HTR-8/SVneo (cell line): Measurements from ENCODE around the gene TBR1.

Experiments used
- DNase-seq: peaks from one replicate; pipeline ENCODE4 v3.0.0; 2011; ENCODE audit warnings: low spot score, mixed read lengths; ENCODE audit not compliant: insufficient read length
- FAIRE-seq: peaks from 2 replicates; lab custom pipeline; 2011; peaks lifted over from hg19 to GRCh38; lab: Jason Lieb, UNC

Gene TBR1

DNA sequence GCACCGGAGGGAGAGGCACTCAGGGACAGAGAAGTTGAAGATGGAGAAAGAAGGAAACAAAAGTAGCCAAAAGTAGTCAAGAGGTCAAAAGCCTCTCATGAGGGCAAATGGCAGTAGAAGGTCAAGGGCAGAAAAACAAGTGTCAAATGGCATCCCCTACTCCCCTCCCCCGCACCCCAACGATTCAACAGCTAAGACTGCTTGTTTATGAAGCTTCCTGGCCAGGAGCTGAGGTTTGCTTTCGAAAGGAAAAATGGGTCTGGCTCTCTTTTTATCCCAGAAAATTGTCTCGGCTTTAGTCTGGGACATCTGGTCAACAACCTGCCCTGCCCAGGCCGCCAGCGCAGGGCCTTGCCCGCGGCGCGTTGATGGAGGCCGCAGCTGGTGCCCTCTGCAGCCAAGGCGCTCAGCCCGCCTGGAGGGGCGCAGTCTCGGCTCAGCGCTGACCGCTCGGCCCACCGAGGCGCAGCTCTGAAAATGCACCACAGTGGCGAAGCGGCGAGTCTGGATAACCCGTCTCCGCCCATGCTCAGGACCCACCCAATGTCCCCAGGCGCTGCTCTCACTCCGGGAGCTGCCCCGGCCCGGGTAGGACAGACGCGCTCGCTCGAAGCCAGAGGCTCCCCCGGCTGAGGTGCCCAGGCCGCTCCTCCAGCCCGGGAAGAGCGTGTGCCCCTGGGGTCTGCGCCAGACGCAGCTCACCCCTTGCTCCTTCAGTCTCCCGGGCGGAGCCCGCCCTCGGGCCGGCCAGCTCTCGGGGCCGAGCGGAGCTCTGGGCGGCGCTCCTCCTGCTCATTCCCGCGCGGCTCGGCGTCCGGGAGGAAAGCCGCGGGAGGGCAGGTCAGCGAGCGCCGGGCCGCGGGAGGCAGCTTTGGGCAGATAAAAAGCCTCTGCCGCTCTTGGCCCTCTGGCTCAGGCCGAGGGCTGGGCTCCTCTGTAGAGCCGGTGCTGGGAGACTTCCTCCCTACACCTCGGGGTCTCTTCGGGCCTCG is 1.8 kb upstream of the TBR1 start:
- FAIRE-seq (no peak), DNase-seq (no peak)

DNA sequence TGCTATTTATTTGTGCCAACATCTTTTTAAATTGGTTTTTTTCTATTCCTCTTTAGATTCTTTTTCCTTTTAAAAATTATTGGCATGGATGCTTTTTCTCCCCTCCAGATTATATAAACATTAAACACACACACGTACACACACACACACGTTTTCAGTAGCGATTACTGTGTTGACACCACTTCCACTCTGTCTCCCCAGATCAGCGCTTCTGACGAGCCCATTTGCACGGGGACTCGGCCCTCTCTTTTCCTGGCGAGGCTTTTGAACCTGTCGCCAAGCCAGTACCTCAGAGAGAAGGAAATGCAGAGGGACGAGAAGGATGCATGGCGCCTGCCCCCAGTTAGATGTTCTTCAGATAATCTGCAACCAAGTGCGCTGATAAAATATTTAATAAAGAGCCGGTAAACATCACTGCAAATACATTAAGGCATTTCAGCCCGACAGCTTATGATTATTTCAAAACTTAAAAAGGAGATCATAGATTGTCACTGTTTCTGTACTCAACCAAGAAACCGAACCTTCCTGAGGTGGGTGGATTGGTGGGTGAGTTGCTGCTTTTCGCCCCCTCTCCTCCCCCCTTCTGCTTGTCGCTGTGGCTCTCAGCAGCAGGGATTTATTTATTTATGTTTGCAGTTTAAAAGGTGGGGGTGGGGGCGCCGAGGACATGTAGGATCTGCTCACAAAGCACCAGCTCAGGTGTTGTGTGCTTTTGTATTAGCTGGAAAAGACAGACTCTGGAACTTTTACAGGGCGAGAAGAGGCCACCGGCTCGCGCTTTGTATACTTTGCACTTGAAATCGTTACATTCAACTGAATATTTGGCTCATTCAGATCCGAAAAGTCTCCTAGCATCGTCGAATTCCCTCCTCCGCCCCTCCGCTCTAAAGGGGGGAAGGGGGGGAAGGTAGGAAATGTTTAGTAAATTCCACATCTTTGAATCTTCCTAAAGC is 787 bp upstream of the TBR1 start:
- FAIRE-seq (no peak), DNase-seq (no peak)

DNA sequence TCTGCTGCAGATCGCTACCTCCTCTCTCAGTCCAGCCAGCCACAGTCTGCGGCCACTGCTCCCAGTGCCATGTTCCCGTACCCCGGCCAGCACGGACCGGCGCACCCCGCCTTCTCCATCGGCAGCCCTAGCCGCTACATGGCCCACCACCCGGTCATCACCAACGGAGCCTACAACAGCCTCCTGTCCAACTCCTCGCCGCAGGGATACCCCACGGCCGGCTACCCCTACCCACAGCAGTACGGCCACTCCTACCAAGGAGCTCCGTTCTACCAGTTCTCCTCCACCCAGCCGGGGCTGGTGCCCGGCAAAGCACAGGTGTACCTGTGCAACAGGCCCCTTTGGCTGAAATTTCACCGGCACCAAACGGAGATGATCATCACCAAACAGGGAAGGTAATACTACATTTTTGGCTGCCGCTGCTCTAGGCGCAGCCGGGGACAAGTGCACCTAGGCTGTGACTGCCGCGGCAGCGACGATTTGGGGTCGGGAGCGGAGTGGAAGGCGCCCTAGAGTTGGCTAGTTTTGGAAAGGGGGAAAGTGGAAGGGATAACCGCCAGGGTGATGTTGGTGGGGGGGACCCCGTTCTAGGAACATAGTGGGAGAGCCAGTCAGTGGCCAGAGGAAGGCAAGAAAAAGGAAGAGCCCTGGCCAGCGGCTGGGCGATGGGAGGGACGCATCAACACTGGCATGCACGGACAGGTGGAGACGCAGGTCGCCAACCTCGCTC is 776 bp downstream of the TBR1 start:
- FAIRE-seq, result no peak
- DNase-seq, result no peak

DNA sequence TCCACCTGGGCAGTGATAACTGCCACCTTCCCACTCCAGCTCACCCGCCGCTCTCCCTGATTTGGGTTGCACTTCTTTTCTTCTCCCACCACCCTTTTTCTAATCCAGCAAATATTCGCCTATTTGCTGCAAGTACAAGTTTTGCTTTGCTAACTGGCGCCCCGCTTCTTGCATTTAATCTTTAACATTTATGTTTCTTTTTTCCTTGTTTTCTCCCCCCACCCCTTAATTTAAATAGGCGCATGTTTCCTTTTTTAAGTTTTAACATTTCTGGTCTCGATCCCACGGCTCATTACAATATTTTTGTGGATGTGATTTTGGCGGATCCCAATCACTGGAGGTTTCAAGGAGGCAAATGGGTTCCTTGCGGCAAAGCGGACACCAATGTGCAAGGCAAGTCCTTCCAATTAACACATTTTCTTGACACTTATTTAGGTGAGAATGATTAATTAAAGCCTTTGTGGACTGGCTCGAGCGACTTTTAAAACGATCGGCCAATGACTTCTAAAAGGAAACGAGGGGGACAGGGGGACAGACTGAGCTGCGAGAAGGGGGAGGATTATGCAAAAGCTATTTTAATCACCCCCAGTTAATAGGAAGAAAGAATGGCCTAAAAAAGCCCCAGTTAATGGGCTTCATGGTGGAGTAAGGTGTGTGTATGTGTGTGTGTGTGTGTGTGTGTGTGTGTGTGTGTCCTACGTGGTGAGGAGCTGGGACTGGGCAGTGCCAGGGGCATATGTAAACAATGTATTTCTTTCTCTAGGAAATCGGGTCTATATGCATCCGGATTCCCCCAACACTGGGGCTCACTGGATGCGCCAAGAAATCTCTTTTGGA is 1.6 kb downstream of the TBR1 start:
- FAIRE-seq (no peak), DNase-seq (no peak)

DNA sequence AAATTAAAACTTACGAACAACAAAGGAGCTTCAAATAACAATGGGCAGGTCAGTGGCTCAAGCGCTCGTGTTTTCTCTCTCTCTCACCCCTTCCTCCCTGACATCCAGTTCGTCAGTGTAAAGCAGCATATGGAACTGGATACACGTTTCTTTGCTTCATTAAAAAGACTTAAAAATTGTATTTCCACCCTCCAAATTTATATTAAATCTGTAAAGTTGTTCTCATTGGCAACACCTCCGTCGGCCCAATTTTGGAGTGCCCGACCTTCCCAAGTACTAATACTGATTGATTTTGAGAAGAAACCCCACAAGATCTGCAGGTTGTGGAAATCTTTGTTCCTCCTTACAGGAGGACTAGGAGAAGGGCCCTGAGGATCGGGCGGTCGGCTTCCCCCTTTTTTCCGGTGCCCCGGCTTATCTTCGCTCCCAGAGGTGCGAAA is 2.2 kb downstream of the TBR1 start:
- DNase-seq, result no peak
- FAIRE-seq, result no peak

DNA sequence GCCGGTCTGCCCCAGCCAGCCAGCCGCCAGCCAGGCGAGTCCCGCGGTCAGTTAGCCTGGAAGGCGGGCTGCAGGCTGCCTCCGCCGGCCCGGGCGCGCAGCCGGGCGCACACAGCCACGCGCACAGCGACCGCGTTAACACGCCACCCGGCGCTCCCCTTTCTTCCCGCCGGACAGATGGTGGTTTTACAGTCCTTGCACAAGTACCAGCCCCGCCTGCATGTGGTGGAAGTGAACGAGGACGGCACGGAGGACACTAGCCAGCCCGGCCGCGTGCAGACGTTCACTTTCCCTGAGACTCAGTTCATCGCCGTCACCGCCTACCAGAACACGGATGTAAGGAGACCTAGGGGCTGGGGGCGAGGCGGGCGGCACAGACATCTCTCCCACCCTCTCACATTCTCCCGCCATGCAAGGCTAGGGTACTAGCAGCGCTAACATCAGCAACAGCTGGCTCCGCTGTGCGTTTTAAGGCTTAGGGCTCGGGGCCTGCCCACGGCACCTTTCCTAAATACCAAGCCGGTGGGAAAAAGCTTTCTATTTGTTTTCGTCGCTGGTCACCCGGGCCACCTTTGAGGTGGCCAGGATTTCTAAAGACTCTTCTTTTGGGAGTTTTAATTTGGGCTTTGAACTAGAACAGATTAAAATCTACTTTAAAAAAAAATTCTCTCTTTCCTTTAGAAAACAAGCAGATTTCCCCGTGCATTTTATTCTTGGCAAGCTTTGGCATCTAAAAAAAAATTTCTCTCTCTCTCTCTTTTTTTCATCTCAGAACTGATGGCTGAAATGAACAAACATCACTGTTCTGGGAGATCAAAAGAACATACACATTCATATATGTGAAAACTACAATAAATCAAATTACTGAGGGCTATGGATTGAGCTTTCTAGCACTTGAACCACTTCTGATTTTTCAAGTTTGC is 2.9 kb downstream of the TBR1 start:
- no peak for DNase-seq
- no peak for FAIRE-seq

DNA sequence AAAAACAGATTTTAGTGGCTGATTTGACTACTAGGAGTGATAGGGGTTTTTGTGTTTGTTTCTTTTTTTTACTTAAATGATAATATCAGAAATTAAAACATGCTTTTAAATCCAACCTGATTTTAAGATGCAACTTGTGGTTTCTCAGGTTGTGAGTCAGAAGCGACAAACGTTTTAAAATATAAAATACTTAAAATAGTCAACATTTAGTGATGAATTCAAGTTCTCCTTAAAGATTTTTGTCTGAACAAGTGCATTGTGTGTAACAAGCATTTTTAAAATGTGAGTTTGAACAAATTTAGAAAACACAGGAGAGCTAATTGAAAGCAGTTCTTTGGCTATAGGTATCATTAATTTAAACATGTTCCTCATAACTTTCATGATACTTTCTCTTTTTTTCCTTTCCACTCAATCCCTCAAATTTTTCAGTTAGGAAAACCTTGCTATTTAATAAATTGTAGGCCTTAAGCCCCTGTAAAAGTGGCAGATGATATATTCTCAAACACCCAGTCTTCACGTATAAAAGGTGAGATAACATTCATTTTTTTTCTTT is 3.6 kb downstream of the TBR1 start:
- no peak for FAIRE-seq

DNA sequence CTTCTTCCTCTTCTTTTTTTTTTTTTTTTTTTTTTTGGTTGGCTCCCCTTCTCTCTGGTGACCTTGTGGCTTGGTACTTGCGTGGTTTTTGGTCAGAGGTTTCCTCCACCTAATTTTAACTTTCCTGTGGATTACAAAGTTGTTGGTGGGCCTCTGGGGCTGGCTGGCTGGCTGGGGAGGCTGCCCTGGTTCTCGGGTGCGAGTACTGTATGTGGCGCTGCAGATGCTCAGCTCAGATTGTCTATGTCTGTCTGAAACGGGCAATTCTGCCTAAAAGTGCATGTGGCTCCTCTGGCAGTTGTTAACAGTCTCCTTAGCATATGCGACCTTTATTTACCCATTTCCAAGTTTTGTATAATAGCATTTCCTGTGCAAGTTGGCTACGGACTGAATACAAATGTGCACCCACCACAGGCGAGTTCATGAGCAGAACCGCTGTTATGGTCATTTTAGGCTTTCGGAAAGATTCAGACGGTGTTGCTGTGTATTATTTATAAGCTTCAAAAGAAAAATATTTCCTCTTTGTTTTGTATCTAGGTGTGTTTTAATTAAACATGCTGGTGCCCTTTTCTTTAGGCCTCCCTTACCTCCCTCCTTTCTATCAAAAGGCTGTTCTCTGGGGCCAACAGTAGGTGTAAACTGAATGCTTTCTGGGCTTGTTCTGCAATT is 4.4 kb downstream of the TBR1 start:
- DNase-seq (no peak), FAIRE-seq (no peak)

More for the DNA sequence above, 3.6 kb downstream of the TBR1 start:
- no peak for DNase-seq

DNA sequence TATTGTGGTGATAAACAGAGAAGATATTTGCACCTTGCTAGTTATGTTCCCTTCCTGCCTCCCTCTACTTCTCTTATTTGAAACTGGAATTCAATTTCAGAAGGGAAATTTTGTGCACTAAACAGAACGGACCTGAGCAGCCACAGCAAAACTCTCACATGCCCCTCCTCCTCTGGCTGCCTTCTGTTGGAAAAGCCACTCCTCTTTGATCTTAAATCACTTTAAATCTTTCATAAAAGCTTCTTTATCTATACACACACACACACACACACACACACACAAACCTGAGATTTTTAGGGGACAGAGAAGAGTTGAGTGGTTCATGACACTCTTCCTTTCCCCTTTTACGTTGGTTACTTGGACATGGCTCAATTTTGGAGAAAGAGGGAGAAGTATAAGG is 5.6 kb downstream of the TBR1 start:
- FAIRE-seq (no peak), DNase-seq (no peak)

DNA sequence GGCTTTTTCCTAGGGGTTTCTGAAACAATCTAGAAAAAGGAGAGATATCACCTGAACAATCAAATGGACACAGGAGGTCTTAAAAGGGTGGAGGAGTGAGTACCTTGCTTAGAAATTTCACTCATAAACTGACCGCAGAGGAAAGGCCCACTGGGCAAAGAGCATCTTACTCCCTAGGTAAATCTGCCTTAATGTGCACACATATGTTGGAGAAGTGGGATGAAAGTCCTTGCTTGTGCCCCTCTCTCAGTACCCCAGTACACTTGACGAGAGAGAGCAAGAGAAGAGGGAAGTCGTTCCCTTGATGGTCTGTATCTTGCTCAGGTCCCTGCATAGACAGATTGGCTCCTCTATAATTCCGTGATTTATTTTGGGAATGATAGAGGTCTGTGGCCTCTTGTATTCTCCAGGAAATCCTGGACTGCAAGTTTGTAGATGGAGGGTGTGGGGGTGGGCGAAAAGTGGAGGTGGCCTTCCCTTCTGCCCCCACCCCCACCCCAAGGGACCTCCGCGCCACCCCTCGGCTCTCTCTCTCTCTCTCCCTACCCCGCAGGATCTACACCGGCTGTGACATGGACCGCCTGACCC is 6.8 kb downstream of the TBR1 start:
- FAIRE-seq (no peak), DNase-seq (no peak)

DNA sequence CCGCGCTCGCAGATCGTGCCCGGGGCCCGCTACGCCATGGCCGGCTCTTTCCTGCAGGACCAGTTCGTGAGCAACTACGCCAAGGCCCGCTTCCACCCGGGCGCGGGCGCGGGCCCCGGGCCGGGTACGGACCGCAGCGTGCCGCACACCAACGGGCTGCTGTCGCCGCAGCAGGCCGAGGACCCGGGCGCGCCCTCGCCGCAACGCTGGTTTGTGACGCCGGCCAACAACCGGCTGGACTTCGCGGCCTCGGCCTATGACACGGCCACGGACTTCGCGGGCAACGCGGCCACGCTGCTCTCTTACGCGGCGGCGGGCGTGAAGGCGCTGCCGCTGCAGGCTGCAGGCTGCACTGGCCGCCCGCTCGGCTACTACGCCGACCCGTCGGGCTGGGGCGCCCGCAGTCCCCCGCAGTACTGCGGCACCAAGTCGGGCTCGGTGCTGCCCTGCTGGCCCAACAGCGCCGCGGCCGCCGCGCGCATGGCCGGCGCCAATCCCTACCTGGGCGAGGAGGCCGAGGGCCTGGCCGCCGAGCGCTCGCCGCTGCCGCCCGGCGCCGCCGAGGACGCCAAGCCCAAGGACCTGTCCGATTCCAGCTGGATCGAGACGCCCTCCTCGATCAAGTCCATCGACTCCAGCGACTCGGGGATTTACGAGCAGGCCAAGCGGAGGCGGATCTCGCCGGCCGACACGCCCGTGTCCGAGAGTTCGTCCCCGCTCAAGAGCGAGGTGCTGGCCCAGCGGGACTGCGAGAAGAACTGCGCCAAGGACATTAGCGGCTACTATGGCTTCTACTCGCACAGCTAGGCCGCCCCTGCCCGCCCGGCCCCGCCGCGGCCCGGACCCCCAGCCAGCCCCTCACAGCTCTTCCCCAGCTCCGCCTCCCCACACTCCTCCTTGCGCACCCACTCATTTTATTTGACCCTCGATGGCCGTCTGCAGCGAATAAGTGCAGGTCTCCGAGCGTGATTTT is 7.6 kb downstream of the TBR1 start:
- DNase-seq, result no peak
- no peak for FAIRE-seq

DNA sequence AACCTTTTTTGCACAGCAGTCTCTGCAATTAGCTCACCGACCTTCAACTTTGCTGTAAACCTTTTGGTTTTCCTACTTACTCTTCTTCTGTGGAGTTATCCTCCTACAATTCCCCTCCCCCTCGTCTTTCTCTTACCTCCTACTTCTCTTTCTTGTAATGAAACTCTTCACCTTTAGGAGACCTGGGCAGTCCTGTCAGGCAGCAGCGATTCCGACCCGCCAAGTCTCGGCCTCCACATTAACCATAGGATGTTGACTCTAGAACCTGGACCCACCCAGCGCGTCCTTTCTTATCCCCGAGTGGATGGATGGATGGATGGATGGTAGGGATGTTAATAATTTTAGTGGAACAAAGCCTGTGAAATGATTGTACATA is 8.3 kb downstream of the TBR1 start:
- DNase-seq, result no peak
- FAIRE-seq, result no peak

DNA sequence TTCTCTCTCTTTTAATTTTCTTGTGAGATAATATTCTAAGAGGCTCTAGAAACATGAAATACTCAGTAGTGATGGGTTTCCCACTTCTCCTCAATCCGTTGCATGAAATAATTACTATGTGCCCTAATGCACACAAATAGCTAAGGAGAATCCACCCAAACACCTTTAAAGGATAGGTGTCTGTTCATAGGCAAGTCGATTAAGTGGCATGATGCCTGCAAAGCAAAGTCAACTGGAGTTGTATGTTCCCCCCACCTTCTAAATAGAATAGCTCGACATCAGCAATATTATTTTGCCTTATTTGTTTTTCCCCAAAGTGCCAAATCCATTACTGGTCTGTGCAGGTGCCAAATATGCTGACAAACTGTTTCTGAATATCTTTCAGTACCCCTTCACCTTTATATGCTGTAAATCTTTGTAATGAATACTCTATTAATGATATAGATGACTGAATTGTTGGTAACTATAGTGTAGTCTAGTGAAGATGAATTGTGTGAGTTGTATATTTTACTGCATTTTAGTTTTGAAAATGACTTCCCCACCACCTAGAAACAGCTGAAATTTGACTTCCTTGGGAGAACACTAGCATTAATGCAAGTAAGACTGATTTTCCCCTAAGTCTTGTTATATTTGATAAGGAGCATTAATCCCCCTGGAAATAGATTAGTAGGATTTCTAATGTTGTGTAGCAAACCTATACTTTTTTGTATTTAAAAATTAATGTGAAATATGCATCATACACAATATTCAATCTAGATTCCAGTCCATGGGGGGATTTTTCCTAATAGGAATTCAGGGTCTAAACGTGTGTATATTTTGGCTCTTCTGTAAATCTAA is 9.0 kb downstream of the TBR1 start:
- DNase-seq (no peak), FAIRE-seq (no peak)

DNA sequence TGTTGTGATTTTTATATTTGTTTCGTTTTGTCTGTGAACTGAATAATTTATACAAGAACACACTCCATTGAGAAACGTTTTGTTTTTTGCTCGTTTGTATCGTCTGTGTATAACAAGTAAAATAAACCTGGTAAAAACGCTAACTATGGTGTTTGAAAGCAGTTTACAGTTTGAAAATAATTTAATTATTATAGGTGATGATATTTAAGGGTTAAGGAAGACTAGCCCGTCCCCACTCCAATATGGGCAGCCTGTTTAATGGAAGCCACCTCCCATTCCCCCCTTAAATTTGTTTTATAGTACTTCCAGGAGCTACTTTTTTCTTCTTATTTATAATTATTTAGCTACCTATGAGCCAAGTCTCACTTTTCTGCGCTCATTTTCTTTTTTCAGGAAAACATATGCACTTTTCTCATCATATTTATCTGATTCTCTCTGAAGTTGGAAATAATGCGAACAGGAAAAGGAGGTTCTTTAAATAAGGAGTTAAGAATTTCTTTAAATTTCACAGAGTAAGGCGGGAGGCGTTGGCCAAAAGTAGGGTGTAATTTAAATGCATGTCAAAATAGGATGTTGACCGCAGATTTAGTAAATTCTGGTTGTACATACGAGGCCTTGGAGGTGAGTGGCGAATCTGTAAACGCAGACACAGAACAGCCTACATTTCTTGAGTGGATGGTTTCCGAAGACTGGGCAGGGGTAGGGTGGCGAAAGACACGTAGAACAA is 9.8 kb downstream of the TBR1 start:
- FAIRE-seq (no peak), DNase-seq (no peak)
